OCI-LY3 (cell line): ENCODE results near the gene SLC27A5.

ENCODE experiments used
- H2AFZ ChIP-seq: fragments of 200-600, 300-600 bp; shearing (Covaris generic); 2 replicates; pipeline ENCODE4 v1.6.0; 2014; ENCODE audit warnings: antibody characterized with exemption, low read depth, low read length
- H3K27ac ChIP-seq: fragments of 200-600, 300-600 bp; sonication (generic); 2 replicates; pipeline ENCODE4 v1.5.1; 2014; ENCODE audit warnings: mild to moderate bottlenecking, low read length, moderate library complexity, mixed read lengths
- H3K27me3 ChIP-seq: fragments of 200-600, 300-600 bp; sonication (generic); 2 replicates; pipeline ENCODE4 v1.6.1; 2014; ENCODE audit warnings: low read depth, low read length, mixed read lengths
- H3K36me3 ChIP-seq: fragments of 200-600, 300-600 bp; sonication (generic); replicated peaks from 2 replicates; pipeline ENCODE3; 2014; ENCODE audit warnings: low read depth, low read length, mixed read lengths
- H3K4me1 ChIP-seq: fragments of 300-600, 200-600 bp; sonication (generic); 2 replicates; pipeline ENCODE4 v1.6.1; 2014; ENCODE audit warnings: low read length, mixed read lengths
- H3K4me2 ChIP-seq: fragments of 200-600, 300-600 bp; sonication (generic); 2 replicates; pipeline ENCODE4 v1.6.1; 2014; ENCODE audit warnings: low read length, mixed read lengths
- H3K4me3 ChIP-seq: fragments of 300-600, 200-600 bp; sonication (generic); 2 replicates; pipeline ENCODE4 v1.5.1; 2014; ENCODE audit warnings: antibody characterized with exemption, mild to moderate bottlenecking, low read length, moderate library complexity
- H3K79me2 ChIP-seq: fragments of 300-600, 200-600 bp; shearing (Covaris generic); 2 replicates; pipeline ENCODE4 v1.6.1; 2014; ENCODE audit warnings: mild to moderate bottlenecking, low read length, mixed read lengths
- H3K9ac ChIP-seq: fragments of 300-600, 200-600 bp; shearing (Covaris generic); 2 replicates; pipeline ENCODE4 v1.6.0; 2014; ENCODE audit warnings: mild to moderate bottlenecking, low read length, moderate library complexity
- H3K9me3 ChIP-seq: fragments of 200-600, 300-600 bp; shearing (Covaris generic); 2 replicates; pipeline ENCODE4 v1.6.1; 2014; ENCODE audit warnings: low read length, mixed read lengths; ENCODE audit not compliant: insufficient read depth
- H4K20me1 ChIP-seq: fragments of 200-600, 300-600 bp; sonication (generic); 2 replicates; pipeline ENCODE4 v1.6.1; 2016; ENCODE audit warnings: low read length, mixed read lengths; ENCODE audit not compliant: insufficient read depth
- EZH2phosphoT487 ChIP-seq: fragments of 200-600 bp; shearing (Covaris generic); IDR thresholded peaks from 2 replicates; pipeline ENCODE4 v1.6.1; 2018; ENCODE audit warnings: antibody characterized with exemption, mixed run types, low read depth
- TF ChIP-seq, protein P1 (sequence below): fragments of 200-600, 300-600 bp; sonication (generic); IDR thresholded peaks from 2 replicates; pipeline ENCODE4 v1.5.1; 2014; ENCODE audit warnings: antibody characterized with exemption, low read length, low read depth

SLC27A5 gene

DNA sequence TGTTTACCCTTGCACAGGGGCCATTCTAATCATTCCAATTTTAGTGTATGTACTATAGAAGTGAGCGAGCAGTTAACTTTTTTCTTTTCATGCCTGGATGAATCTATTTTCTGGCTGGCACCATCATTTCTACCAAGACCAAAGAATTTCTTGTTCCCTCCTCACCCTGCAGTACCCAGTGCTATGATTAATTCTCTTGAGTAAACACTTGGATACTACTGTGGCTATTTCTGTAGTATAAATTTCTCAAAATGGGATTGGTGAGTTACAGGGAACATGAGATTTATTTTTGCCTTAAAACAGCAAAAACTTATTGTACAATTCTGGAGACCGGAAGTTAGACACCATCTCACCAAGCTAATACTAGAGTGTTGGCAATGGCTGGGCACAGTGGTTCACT lies 28.0 kb downstream of the SLC27A5 start:
- no peak overlapping the region for H3K4me3 ChIP-seq
- H3K4me1 ChIP-seq, result peaks cover 10% of the 10 kb centered on the region
- H2AFZ ChIP-seq, result no peak overlapping the region

DNA sequence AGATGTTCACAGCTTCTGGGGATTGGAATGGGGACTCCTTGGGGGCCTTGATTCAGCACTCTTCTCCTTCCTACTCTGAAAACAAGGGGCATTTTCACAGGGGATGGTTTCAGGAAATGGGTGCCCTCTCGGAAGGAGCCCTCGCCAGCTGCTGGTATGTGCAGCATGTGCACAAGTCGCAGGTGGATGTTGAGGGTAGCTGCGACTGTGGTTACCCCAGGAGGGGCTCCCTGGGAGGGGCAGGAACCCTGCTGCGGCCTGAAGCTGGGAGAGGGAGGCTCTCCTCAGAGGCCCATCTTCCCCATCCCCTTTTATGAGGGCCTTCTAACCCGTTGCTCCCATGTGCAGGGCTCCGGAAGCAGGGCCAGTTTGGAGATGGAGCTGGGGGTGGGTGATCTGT lies 29.4 kb downstream of the SLC27A5 start:
- Histone ChIP-seq H3K4me3 (no peak overlapping the region), H3K27ac (no peak overlapping the region), H3K4me2 (no peak overlapping the region), H3K9me3 (no peaks in the 10 kb centered on the region), H4K20me1 (no peaks in the 10 kb centered on the region), H3K9ac (no peak overlapping the region), H3K36me3 (peaks cover 23% of the 10 kb centered on the region), H3K27me3 (no peaks in the 10 kb centered on the region), H2AFZ (no peak overlapping the region), H3K79me2 (peaks cover 5% of the 10 kb centered on the region), H3K4me1 (peaks cover 8% of the 10 kb centered on the region; the same call in 1 of the 2 replicates)
- TF ChIP-seq, protein P1, sequence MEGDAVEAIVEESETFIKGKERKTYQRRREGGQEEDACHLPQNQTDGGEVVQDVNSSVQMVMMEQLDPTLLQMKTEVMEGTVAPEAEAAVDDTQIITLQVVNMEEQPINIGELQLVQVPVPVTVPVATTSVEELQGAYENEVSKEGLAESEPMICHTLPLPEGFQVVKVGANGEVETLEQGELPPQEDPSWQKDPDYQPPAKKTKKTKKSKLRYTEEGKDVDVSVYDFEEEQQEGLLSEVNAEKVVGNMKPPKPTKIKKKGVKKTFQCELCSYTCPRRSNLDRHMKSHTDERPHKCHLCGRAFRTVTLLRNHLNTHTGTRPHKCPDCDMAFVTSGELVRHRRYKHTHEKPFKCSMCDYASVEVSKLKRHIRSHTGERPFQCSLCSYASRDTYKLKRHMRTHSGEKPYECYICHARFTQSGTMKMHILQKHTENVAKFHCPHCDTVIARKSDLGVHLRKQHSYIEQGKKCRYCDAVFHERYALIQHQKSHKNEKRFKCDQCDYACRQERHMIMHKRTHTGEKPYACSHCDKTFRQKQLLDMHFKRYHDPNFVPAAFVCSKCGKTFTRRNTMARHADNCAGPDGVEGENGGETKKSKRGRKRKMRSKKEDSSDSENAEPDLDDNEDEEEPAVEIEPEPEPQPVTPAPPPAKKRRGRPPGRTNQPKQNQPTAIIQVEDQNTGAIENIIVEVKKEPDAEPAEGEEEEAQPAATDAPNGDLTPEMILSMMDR, result no peak
- TF ChIP-seq EZH2phosphoT487, result no peak

More for the DNA sequence above, 28.0 kb downstream of the SLC27A5 start:
- Histone ChIP-seq H3K27me3 (no peaks in the 10 kb centered on the region), H3K4me2 (no peak overlapping the region), H3K9ac (no peak overlapping the region), H3K9me3 (no peaks in the 10 kb centered on the region), H4K20me1 (no peaks in the 10 kb centered on the region), H3K27ac (no peak overlapping the region), H3K36me3 (peaks cover 23% of the 10 kb centered on the region), H3K79me2 (peaks cover 15% of the 10 kb centered on the region)
- TF ChIP-seq, protein P1, result no peak
- no peak for TF ChIP-seq EZH2phosphoT487

DNA sequence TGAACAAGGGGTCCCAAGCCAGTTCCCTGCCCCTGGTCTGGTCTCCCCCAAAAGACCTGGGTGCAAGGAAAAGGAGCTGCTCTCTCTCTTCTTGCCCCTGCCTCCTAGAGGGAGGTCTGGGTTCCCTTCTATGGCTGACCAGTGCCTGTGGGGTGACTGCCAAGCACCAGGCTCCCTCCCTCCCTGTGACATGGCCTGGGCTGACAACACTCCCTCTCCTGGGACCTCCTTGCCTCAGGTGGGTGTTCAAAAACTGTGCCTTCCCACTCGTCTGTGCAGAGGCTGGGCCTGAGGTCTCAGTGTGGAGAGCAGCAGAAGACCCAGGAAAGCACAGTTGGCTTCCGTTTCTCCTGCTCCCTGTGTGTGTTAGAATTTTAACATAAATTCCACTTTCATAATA lies 31.0 kb downstream of the SLC27A5 start:
- Histone ChIP-seq H3K27me3 (no peaks in the 10 kb centered on the region), H3K4me2 (no peak overlapping the region), H3K4me1 (peaks cover 17% of the 10 kb centered on the region), H3K36me3 (peaks cover 18% of the 10 kb centered on the region), H3K9ac (no peak overlapping the region), H2AFZ (no peak overlapping the region), H4K20me1 (no peaks in the 10 kb centered on the region), H3K27ac (no peak overlapping the region), H3K9me3 (no peaks in the 10 kb centered on the region), H3K79me2 (no peaks in the 10 kb centered on the region), H3K4me3 (no peak overlapping the region)
- no peak for TF ChIP-seq EZH2phosphoT487
- TF ChIP-seq, protein P1, result no peak

DNA sequence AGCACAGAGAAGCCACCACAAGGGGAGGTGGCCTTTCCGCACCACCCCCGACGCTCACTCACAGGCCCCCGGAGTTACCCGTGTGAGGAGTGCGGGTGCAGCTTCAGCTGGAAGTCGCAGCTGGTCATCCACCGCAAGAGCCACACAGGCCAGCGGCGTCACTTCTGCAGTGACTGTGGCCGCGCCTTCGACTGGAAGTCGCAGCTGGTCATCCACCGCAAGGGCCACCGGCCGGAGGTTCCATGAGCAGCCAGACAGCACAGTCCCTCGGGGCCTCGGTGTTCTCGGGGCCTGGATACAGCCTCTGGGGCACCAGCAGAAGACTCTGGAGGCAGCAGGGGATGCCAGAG lies 31.3 kb downstream of the SLC27A5 start:
- Histone ChIP-seq H3K27ac (no peak overlapping the region), H2AFZ (no peak overlapping the region), H3K4me1 (peaks cover 17% of the 10 kb centered on the region), H3K36me3 (peaks cover 18% of the 10 kb centered on the region), H4K20me1 (no peaks in the 10 kb centered on the region), H3K9ac (no peak overlapping the region), H3K27me3 (no peaks in the 10 kb centered on the region), H3K4me2 (no peak overlapping the region), H3K4me3 (no peak overlapping the region), H3K9me3 (no peaks in the 10 kb centered on the region), H3K79me2 (no peaks in the 10 kb centered on the region)
- TF ChIP-seq, protein P1, result no peak
- no peak for TF ChIP-seq EZH2phosphoT487
